ENCODE data around the gene EPB41L5.
"Not testable (repeated sequence)": the region's sequence is repeated elsewhere in the genome, so short reads cannot be mapped to it uniquely, and the experiment has no call there.

The EPB41L5 gene

GRCh38 chr2:120167272-120167671 is 154.4 kb downstream of the EPB41L5 start:
- DNase-seq, result no peak
- TF ChIP-seq GATA1 (IDR thresholded peaks at IDR 0.05; ENCODE audit: low read depth, low read length) (no peak), POLR2A (IDR thresholded peaks at IDR 0.05; ENCODE audit: low read length) (no peak)

GRCh38 chr2:120169020-120169419 is 156.1 kb downstream of the EPB41L5 start:
- TF ChIP-seq POLR2A (IDR thresholded peaks at IDR 0.05; ENCODE audit: low read length) (no peak), GATA1 (IDR thresholded peaks at IDR 0.05; ENCODE audit: low read depth, low read length) (no peak)
- DNase-seq, result no peak

- peak; percentile 37 to 68 for DNase-seq
- no peak for TF ChIP-seq GATA1 (IDR thresholded peaks at IDR 0.05; ENCODE audit: low read depth, low read length)
- no peak for TF ChIP-seq POLR2A (IDR thresholded peaks at IDR 0.05; ENCODE audit: low read length)
Measured at GRCh38 chr2:120174963-120175581, 162.2 kb downstream of the EPB41L5 start.

- DNase-seq, result no peak
- TF ChIP-seq GATA1 (IDR thresholded peaks at IDR 0.05; ENCODE audit: low read depth, low read length) (no peak), POLR2A (IDR thresholded peaks at IDR 0.05; ENCODE audit: low read length) (no peak)
Measured at GRCh38 chr2:120176526-120176925, 163.6 kb downstream of the EPB41L5 start.

GRCh38 chr2:120177001-120177621 is 164.2 kb downstream of the EPB41L5 start:
- peak; percentile 25 to 31 for DNase-seq
- TF ChIP-seq POLR2A (IDR thresholded peaks at IDR 0.05; ENCODE audit: low read length), result peak; percentile 30
- no peak for TF ChIP-seq GATA1 (IDR thresholded peaks at IDR 0.05; ENCODE audit: low read depth, low read length)

- DNase-seq, result no peak
- TF ChIP-seq GATA1 (IDR thresholded peaks at IDR 0.05; ENCODE audit: low read depth, low read length) (no peak), POLR2A (IDR thresholded peaks at IDR 0.05; ENCODE audit: low read length) (no peak)
Measured at GRCh38 chr2:120177973-120178372, 165.1 kb downstream of the EPB41L5 start.

GRCh38 chr2:120179396-120179795 is 166.5 kb downstream of the EPB41L5 start:
- TF ChIP-seq POLR2A (IDR thresholded peaks at IDR 0.05; ENCODE audit: low read length), result no peak

GRCh38 chr2:120180066-120180465 is 167.2 kb downstream of the EPB41L5 start:
- no peak for DNase-seq
- no peak for TF ChIP-seq POLR2A (IDR thresholded peaks at IDR 0.05; ENCODE audit: low read length)
- no peak for TF ChIP-seq GATA1 (IDR thresholded peaks at IDR 0.05; ENCODE audit: low read depth, low read length)

More at GRCh38 chr2:120179396-120179795, 166.5 kb downstream of the EPB41L5 start:
- DNase-seq, result no peak

GRCh38 chr2:120182019-120182560 is 169.2 kb downstream of the EPB41L5 start:
- no peak for DNase-seq
- TF ChIP-seq GATA1 (IDR thresholded peaks at IDR 0.05; ENCODE audit: low read depth, low read length) (no peak), POLR2A (IDR thresholded peaks at IDR 0.05; ENCODE audit: low read length) (no peak)

GRCh38 chr2:120189189-120189588 is 176.3 kb downstream of the EPB41L5 start:
- no peak for DNase-seq
- TF ChIP-seq POLR2A (IDR thresholded peaks at IDR 0.05; ENCODE audit: low read length) (no peak), GATA1 (IDR thresholded peaks at IDR 0.05; ENCODE audit: low read depth, low read length) (no peak)

- TF ChIP-seq GATA1 (IDR thresholded peaks at IDR 0.05; ENCODE audit: low read depth, low read length) (no peak), POLR2A (IDR thresholded peaks at IDR 0.05; ENCODE audit: low read length) (no peak)
- DNase-seq, result no peak
Measured at GRCh38 chr2:120192280-120192679, 179.4 kb downstream of the EPB41L5 start.

- DNase-seq, result no peak
- TF ChIP-seq GATA1 (IDR thresholded peaks at IDR 0.05; ENCODE audit: low read depth, low read length) (no peak), POLR2A (IDR thresholded peaks at IDR 0.05; ENCODE audit: low read length) (no peak)
Measured at GRCh38 chr2:120195553-120195952, 182.7 kb downstream of the EPB41L5 start.

- not testable (repeated sequence) for DNase-seq
Measured at GRCh38 chr2:120199817-120200459, 187.1 kb downstream of the EPB41L5 start.

GRCh38 chr2:120203251-120204021 is 190.6 kb downstream of the EPB41L5 start:
- TF ChIP-seq POLR2A (IDR thresholded peaks at IDR 0.05; ENCODE audit: low read length), result no peak
- no peak for TF ChIP-seq GATA1 (IDR thresholded peaks at IDR 0.05; ENCODE audit: low read depth, low read length)
- no peak for DNase-seq

Measured in erythroblast (primary cell).